ENCODE results near the gene TCERG1L. TPM values are rescaled to one million over a fixed set of nuclear protein-coding genes. Genes with fewer than 3 reads are reported as not detected.

Gene TCERG1L
- total RNA-seq, 1 experiment from 2014 or later, result not detected

GRCh38 chr10:131085091-131085860 lies 226.2 kb downstream of the TCERG1L start:
- H2AFZ ChIP-seq (ENCODE audit: low read length), result no peak overlapping the region

GRCh38 chr10:131084791-131085090 lies 226.8 kb downstream of the TCERG1L start:
- no peaks in the 10 kb centered on the region for H3K9me2 ChIP-seq (replicated peaks; ENCODE audit: insufficient read depth, low read length)
- H3K4me1 ChIP-seq (ENCODE audit: low read length), result no peaks in the 10 kb centered on the region
- H4K20me1 ChIP-seq (ENCODE audit: insufficient read depth, low read depth, low read length), result no peaks in the 10 kb centered on the region; the same call in 1 of the 2 replicates
- no peak overlapping the region for H3K27ac ChIP-seq (ENCODE audit: low read length)
- no peak overlapping the region for H3K4me3 ChIP-seq (ENCODE audit: low read length)
- no peak overlapping the region for H3K9ac ChIP-seq (ENCODE audit: low read length)
- H3K79me2 ChIP-seq (ENCODE audit: low read length), result no peaks in the 10 kb centered on the region
- H3K4me2 ChIP-seq (ENCODE audit: low read depth, low read length, poor library complexity, severe bottlenecking), result no peak overlapping the region
- H3K9me3 ChIP-seq (ENCODE audit: low read length), result no peaks in the 10 kb centered on the region
- no peak overlapping the region for H2AFZ ChIP-seq (ENCODE audit: low read length)
- no peaks in the 10 kb centered on the region for H3K27me3 ChIP-seq (ENCODE audit: low read length)
- H3K36me3 ChIP-seq (ENCODE audit: insufficient read depth, low read length), result no peaks in the 10 kb centered on the region
- DNase-seq, result no peak

More at GRCh38 chr10:131085091-131085860, 226.2 kb downstream of the TCERG1L start:
- DNase-seq, result no peak
- no peaks in the 10 kb centered on the region for H3K27me3 ChIP-seq (ENCODE audit: low read length)
- H3K27ac ChIP-seq (ENCODE audit: low read length), result no peak overlapping the region
- no peaks in the 10 kb centered on the region for H3K4me1 ChIP-seq (ENCODE audit: low read length)
- no peaks in the 10 kb centered on the region for H3K36me3 ChIP-seq (ENCODE audit: insufficient read depth, low read length)
- no peaks in the 10 kb centered on the region for H3K9me3 ChIP-seq (ENCODE audit: low read length)
- no peaks in the 10 kb centered on the region for H3K9me2 ChIP-seq (replicated peaks; ENCODE audit: insufficient read depth, low read length)
- H3K4me2 ChIP-seq (ENCODE audit: low read depth, low read length, poor library complexity, severe bottlenecking), result no peak overlapping the region
- H3K4me3 ChIP-seq (ENCODE audit: low read length), result no peak overlapping the region
- no peak overlapping the region for H3K9ac ChIP-seq (ENCODE audit: low read length)
- H4K20me1 ChIP-seq (ENCODE audit: insufficient read depth, low read depth, low read length), result no peaks in the 10 kb centered on the region; the same call in 1 of the 2 replicates
- no peaks in the 10 kb centered on the region for H3K79me2 ChIP-seq (ENCODE audit: low read length)

- no peak overlapping the region for H3K27ac ChIP-seq (ENCODE audit: low read length)
These were observed 227.4 kb downstream of the TCERG1L start for GRCh38 chr10:131083915-131084790.

DNA sequence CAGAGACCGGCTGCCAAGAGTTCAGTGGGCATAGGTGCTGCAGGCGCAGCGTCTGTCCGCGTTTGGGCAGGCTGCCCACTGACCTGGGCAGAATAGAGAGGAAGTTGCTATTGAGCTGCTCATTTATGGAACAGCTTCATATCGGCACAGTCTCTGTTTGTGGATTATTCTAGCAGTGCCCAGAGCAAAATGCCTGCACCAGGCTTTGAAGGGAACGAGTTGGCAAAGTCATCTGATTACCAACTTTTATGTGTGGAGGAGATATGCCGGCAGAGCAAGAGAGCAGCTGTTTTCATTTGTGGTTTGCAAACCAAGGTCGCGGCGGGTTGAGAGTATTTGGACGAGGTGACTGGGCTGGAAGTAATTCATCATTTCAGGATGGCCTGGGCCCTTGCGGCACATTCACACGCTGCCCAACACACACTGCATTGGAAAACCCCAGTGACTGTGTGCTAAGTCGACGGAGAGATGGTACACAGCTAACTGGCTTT lies 228.5 kb downstream of the TCERG1L start:
- Histone ChIP-seq H4K20me1 (ENCODE audit: insufficient read depth, low read depth, low read length) (no peaks in the 10 kb centered on the region; the same call in 1 of the 2 replicates), H3K4me1 (ENCODE audit: low read length) (no peaks in the 10 kb centered on the region), H3K9me2 (replicated peaks; ENCODE audit: insufficient read depth, low read length) (no peaks in the 10 kb centered on the region), H3K36me3 (ENCODE audit: insufficient read depth, low read length) (no peaks in the 10 kb centered on the region), H3K27ac (ENCODE audit: low read length) (no peak overlapping the region), H3K27me3 (ENCODE audit: low read length) (no peaks in the 10 kb centered on the region), H3K9me3 (ENCODE audit: low read length) (no peaks in the 10 kb centered on the region), H3K4me3 (ENCODE audit: low read length) (no peak overlapping the region), H3K9ac (ENCODE audit: low read length) (no peak overlapping the region), H2AFZ (ENCODE audit: low read length) (no peak overlapping the region), H3K79me2 (ENCODE audit: low read length) (no peaks in the 10 kb centered on the region), H3K4me2 (ENCODE audit: low read depth, low read length, poor library complexity, severe bottlenecking) (no peak overlapping the region)
- DNase-seq, result no peak

More at GRCh38 chr10:131083915-131084790, 227.4 kb downstream of the TCERG1L start:
- peak; percentile 74 for DNase-seq
- H3K9me3 ChIP-seq (ENCODE audit: low read length), result no peaks in the 10 kb centered on the region
- H3K79me2 ChIP-seq (ENCODE audit: low read length), result no peaks in the 10 kb centered on the region
- H2AFZ ChIP-seq (ENCODE audit: low read length), result no peak overlapping the region
- no peaks in the 10 kb centered on the region for H3K27me3 ChIP-seq (ENCODE audit: low read length)
- no peaks in the 10 kb centered on the region for H3K36me3 ChIP-seq (ENCODE audit: insufficient read depth, low read length)
- no peaks in the 10 kb centered on the region for H3K9me2 ChIP-seq (replicated peaks; ENCODE audit: insufficient read depth, low read length)
- no peak overlapping the region for H3K4me2 ChIP-seq (ENCODE audit: low read depth, low read length, poor library complexity, severe bottlenecking)
- H3K9ac ChIP-seq (ENCODE audit: low read length), result no peak overlapping the region
- H3K4me3 ChIP-seq (ENCODE audit: low read length), result no peak overlapping the region
- H4K20me1 ChIP-seq (ENCODE audit: insufficient read depth, low read depth, low read length), result no peaks in the 10 kb centered on the region; the same call in 1 of the 2 replicates
- H3K4me1 ChIP-seq (ENCODE audit: low read length), result no peaks in the 10 kb centered on the region

- Histone ChIP-seq H4K20me1 (ENCODE audit: insufficient read depth, low read depth, low read length) (no peaks in the 10 kb centered on the region; the same call in 1 of the 2 replicates), H3K79me2 (ENCODE audit: low read length) (no peaks in the 10 kb centered on the region), H3K9ac (ENCODE audit: low read length) (no peak overlapping the region), H3K36me3 (ENCODE audit: insufficient read depth, low read length) (no peaks in the 10 kb centered on the region), H3K27ac (ENCODE audit: low read length) (no peak overlapping the region), H3K4me3 (ENCODE audit: low read length) (no peak overlapping the region), H3K9me3 (ENCODE audit: low read length) (no peaks in the 10 kb centered on the region), H3K27me3 (ENCODE audit: low read length) (no peaks in the 10 kb centered on the region), H3K9me2 (replicated peaks; ENCODE audit: insufficient read depth, low read length) (no peaks in the 10 kb centered on the region), H3K4me2 (ENCODE audit: low read depth, low read length, poor library complexity, severe bottlenecking) (no peak overlapping the region), H2AFZ (ENCODE audit: low read length) (no peak overlapping the region), H3K4me1 (ENCODE audit: low read length) (peaks cover 5% of the 10 kb centered on the region)
- no peak for DNase-seq
These were observed 229.2 kb downstream of the TCERG1L start for GRCh38 chr10:131082201-131082850.

DNA sequence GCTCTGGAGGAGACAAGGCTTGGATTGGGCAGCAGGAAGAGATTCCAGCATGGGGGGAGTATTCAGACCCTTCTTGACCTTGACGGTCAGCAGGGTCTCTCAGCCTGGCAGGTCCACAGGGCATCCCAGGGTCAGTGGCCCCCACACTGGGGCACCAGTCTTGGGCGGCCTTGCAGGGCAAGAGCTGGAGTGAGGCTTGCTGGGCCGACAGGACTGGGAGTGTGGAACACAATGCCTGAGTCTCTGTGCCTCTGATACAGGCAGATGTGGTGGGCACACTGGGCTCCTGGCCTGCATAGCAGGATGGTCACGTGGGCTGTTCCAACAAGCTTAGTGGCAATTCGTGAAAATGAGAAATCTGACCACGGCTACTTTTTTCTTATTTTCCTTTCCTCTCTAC lies 229.7 kb downstream of the TCERG1L start:
- H3K79me2 ChIP-seq (ENCODE audit: low read length), result no peaks in the 10 kb centered on the region
- no peak overlapping the region for H3K9ac ChIP-seq (ENCODE audit: low read length)
- H3K4me2 ChIP-seq (ENCODE audit: low read depth, low read length, poor library complexity, severe bottlenecking), result no peak overlapping the region
- no peak overlapping the region for H3K4me3 ChIP-seq (ENCODE audit: low read length)
- no peaks in the 10 kb centered on the region for H3K27me3 ChIP-seq (ENCODE audit: low read length)
- no peak overlapping the region for H2AFZ ChIP-seq (ENCODE audit: low read length)
- no peaks in the 10 kb centered on the region for H3K9me2 ChIP-seq (replicated peaks; ENCODE audit: insufficient read depth, low read length)
- no peaks in the 10 kb centered on the region; the same call in 1 of the 2 replicates for H4K20me1 ChIP-seq (ENCODE audit: insufficient read depth, low read depth, low read length)
- H3K9me3 ChIP-seq (ENCODE audit: low read length), result no peaks in the 10 kb centered on the region
- peaks cover 10% of the 10 kb centered on the region for H3K4me1 ChIP-seq (ENCODE audit: low read length)
- DNase-seq, result no peak
- no peaks in the 10 kb centered on the region for H3K36me3 ChIP-seq (ENCODE audit: insufficient read depth, low read length)
- H3K27ac ChIP-seq (ENCODE audit: low read length), result no peak overlapping the region

GRCh38 chr10:131081376-131081775 lies 230.1 kb downstream of the TCERG1L start:
- Histone ChIP-seq H3K9ac (ENCODE audit: low read length) (no peak overlapping the region), H4K20me1 (ENCODE audit: insufficient read depth, low read depth, low read length) (no peaks in the 10 kb centered on the region; the same call in 1 of the 2 replicates), H3K27ac (ENCODE audit: low read length) (no peak overlapping the region), H3K9me3 (ENCODE audit: low read length) (no peaks in the 10 kb centered on the region), H3K9me2 (replicated peaks; ENCODE audit: insufficient read depth, low read length) (no peaks in the 10 kb centered on the region), H3K79me2 (ENCODE audit: low read length) (no peaks in the 10 kb centered on the region), H2AFZ (ENCODE audit: low read length) (no peak overlapping the region), H3K27me3 (ENCODE audit: low read length) (no peaks in the 10 kb centered on the region), H3K36me3 (ENCODE audit: insufficient read depth, low read length) (no peaks in the 10 kb centered on the region), H3K4me3 (ENCODE audit: low read length) (no peak overlapping the region), H3K4me1 (ENCODE audit: low read length) (peaks cover 11% of the 10 kb centered on the region), H3K4me2 (ENCODE audit: low read depth, low read length, poor library complexity, severe bottlenecking) (no peak overlapping the region)
- peak; percentile 42 for DNase-seq

GRCh38 chr10:131080571-131080970 lies 230.9 kb downstream of the TCERG1L start:
- H3K79me2 ChIP-seq (ENCODE audit: low read length), result no peaks in the 10 kb centered on the region
- no peaks in the 10 kb centered on the region; the same call in 1 of the 2 replicates for H4K20me1 ChIP-seq (ENCODE audit: insufficient read depth, low read depth, low read length)
- no peak overlapping the region for H3K27ac ChIP-seq (ENCODE audit: low read length)
- H3K4me3 ChIP-seq (ENCODE audit: low read length), result no peak overlapping the region
- H3K36me3 ChIP-seq (ENCODE audit: insufficient read depth, low read length), result no peaks in the 10 kb centered on the region
- H3K4me1 ChIP-seq (ENCODE audit: low read length), result peaks cover 11% of the 10 kb centered on the region
- H3K9ac ChIP-seq (ENCODE audit: low read length), result no peak overlapping the region
- no peak overlapping the region for H2AFZ ChIP-seq (ENCODE audit: low read length)
- no peaks in the 10 kb centered on the region for H3K9me3 ChIP-seq (ENCODE audit: low read length)
- no peak for DNase-seq
- H3K4me2 ChIP-seq (ENCODE audit: low read depth, low read length, poor library complexity, severe bottlenecking), result no peak overlapping the region
- H3K9me2 ChIP-seq (replicated peaks; ENCODE audit: insufficient read depth, low read length), result no peaks in the 10 kb centered on the region
- H3K27me3 ChIP-seq (ENCODE audit: low read length), result no peaks in the 10 kb centered on the region

All from Karpas-422 (cell line).